CD4-positive, CD25-positive, alpha-beta regulatory T cell (primary cell): ENCODE measurements around the gene USP25. TPM values are rescaled to one million over a fixed set of nuclear protein-coding genes. Genes with fewer than 3 reads are reported as not detected.

Experiments used
- ATAC-seq, 2 donors: fragments of 150-1000 bp; cut with Tn5 transposase; one replicate each; pipeline ENCODE4 v1.10.0; 2021; ENCODE audit warnings: low read depth in 2 of 2, moderate number of reproducible peaks in 2 of 2, moderate library complexity in 1 of 2
- DNase-seq, 3 donors: peaks; one replicate each; pipeline versions ENCODE4 v3.0.0 to v3.0.0-alpha.2; 2012 to 2022; ENCODE audit warnings: mixed read lengths in 1 of 3
- H3K27ac ChIP-seq: one replicate; pipeline ENCODE4 v1.7.0; 2013; ENCODE audit warnings: mild to moderate bottlenecking, low read length; ENCODE audit not compliant: insufficient read depth, poor library complexity, severe bottlenecking
- H3K27me3 ChIP-seq: one replicate; pipeline ENCODE4 v1.7.0; 2013; ENCODE audit warnings: low read length; ENCODE audit not compliant: control insufficient read depth, insufficient read depth
- H3K36me3 ChIP-seq: one replicate; pipeline ENCODE4 v1.7.0; 2013; ENCODE audit warnings: mild to moderate bottlenecking, low read length, moderate library complexity; ENCODE audit not compliant: control insufficient read depth, insufficient read depth
- H3K4me1 ChIP-seq: 2 replicates; pipeline ENCODE4 v1.7.0; 2013; ENCODE audit warnings: mild to moderate bottlenecking, low read length; ENCODE audit not compliant: insufficient read depth, control insufficient read depth, poor library complexity, severe bottlenecking
- H3K4me3 ChIP-seq: one replicate; pipeline ENCODE4 v1.7.0; 2013; ENCODE audit warnings: low read depth, mild to moderate bottlenecking, low read length, moderate library complexity
- H3K9me3 ChIP-seq, 2 experiments: 1 replicate in 1 of 2; 2 replicates in 1 of 2; pipeline ENCODE4 v1.7.0; 2013; ENCODE audit warnings: low read length in 2 of 2, mild to moderate bottlenecking in 1 of 2, moderate library complexity in 1 of 2; ENCODE audit not compliant: control insufficient read depth in 2 of 2
- H3K27ac Mint-ChIP-seq, 3 donors: one replicate each; pipeline ENCODE4 v1.8.0; 2020 to 2022; ENCODE audit warnings: mild to moderate bottlenecking in 3 of 3, mixed read lengths in 3 of 3, moderate library complexity in 2 of 3
- H3K27me3 Mint-ChIP-seq: one replicate; pipeline ENCODE4 v1.8.0; 2022; ENCODE audit warnings: mild to moderate bottlenecking, mixed read lengths
- H3K36me3 Mint-ChIP-seq: one replicate; pipeline ENCODE4 v1.8.0; 2020; ENCODE audit warnings: mixed read lengths
- H3K4me1 Mint-ChIP-seq, 4 donors: one replicate each; pipeline ENCODE4 v1.8.0; 2020 to 2022; ENCODE audit warnings: mixed read lengths in 4 of 4, mild to moderate bottlenecking in 1 of 4
- H3K4me3 Mint-ChIP-seq, 4 donors: one replicate each; pipeline ENCODE4 v1.8.0; 2020 to 2022; ENCODE audit warnings: mild to moderate bottlenecking in 4 of 4, mixed read lengths in 4 of 4, moderate library complexity in 3 of 4
- H3K9me3 Mint-ChIP-seq, 7 donors: one replicate each; pipeline ENCODE4 v1.8.0; 2020 to 2022; ENCODE audit warnings: mixed read lengths in 7 of 7, mild to moderate bottlenecking in 3 of 7, moderate library complexity in 2 of 7
- polyA plus RNA-seq, 4 donors: library from polyadenylated mRNA; unstranded; fragments of 300-500 nt; fragmentation: Illumina TruSeq; gene quantifications; one replicate each; pipeline ENCODE4 v1.2.3, GENCODE V29; 2021
- total RNA-seq: library from RNA; stranded (reverse); gene quantifications from one replicate; pipeline ENCODE4 v1.2.3, GENCODE V29; 2022

USP25 gene
- total and polyA plus RNA-seq, 5 donors from 2014 or later, result 6.6 to 64.6 (median 11.2) TPM

- H3K27ac Mint-ChIP-seq, result peak overlapping the region in 2 of 3 donors; percentile 6 to 7
- H3K27ac ChIP-seq, result no peak overlapping the region
- no peaks in the 10 kb centered on the region for H3K9me3 ChIP-seq
- no peak for ATAC-seq
- no peak overlapping the region for H3K4me3 ChIP-seq
- peaks cover 10% of the 10 kb centered on the region for H3K4me1 ChIP-seq
- H3K36me3 Mint-ChIP-seq, result peaks cover 23% of the 10 kb centered on the region
- DNase-seq, result no peak
- no peaks in the 10 kb centered on the region for H3K9me3 Mint-ChIP-seq
- no peaks in the 10 kb centered on the region for H3K27me3 Mint-ChIP-seq
- peaks cover 35 to 57% (median 48%) of the 10 kb centered on the region in 4 donors for H3K4me1 Mint-ChIP-seq
- peaks cover 18% of the 10 kb centered on the region for H3K36me3 ChIP-seq
- no peak overlapping the region for H3K4me3 Mint-ChIP-seq
- H3K27me3 ChIP-seq, result no peaks in the 10 kb centered on the region
Measured at GRCh38 chr21:15795533-15795932, 65.8 kb downstream of the USP25 start.

DNA sequence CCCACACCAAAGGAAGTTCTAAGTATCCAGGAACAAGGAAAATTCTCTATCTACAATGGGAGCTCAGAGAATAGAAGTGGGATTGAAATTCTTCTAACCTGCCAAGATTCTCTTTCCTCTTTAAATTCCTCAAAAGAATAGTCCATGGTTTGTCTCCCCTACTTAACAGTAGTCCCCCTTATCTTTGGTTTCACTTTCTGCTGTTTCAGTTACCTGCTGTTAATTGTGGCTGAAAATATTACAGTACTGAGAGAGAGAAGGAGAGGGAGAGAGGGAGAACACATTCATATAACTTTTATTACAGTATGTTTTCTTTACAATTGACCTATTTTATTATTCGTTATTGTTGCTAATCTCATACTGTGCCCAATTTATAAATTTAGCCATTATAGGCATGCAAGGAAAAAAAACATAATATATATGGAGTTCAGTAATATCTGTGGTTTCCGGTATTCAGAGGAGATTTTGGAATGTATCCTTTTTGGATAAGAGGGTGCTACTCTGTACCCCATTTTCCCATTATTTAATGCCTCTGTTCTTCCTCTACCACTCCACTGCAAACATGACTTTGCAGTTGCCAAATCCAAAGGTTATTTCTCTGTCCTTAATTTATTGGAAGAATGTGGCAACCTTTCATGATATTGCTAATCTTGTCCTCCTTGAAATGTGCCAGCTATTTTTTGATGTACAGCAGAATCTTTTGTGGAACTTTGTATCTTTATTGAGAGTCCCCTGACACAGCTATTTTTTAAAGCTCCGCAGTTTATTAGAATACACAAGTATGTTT, 68.0 kb downstream of the USP25 start:
- H3K4me3 Mint-ChIP-seq, result no peak overlapping the region
- H3K27ac ChIP-seq, result no peak overlapping the region

GRCh38 chr21:15801352-15801863, 71.6 kb downstream of the USP25 start:
- Mint-ChIP-seq H3K27me3 (no peaks in the 10 kb centered on the region), H3K9me3 (no peaks in the 10 kb centered on the region), H3K36me3 (peaks cover 41% of the 10 kb centered on the region), H3K27ac (peak overlapping the region in 1 of 3 donors; percentile 38), H3K4me3 (no peak overlapping the region), H3K4me1 (peaks cover 37 to 50% (median 40%) of the 10 kb centered on the region in 4 donors)
- no peaks in the 10 kb centered on the region for H3K27me3 ChIP-seq
- H3K27ac ChIP-seq, result no peak overlapping the region
- peaks cover 16% of the 10 kb centered on the region for H3K36me3 ChIP-seq
- no peak overlapping the region for H3K4me3 ChIP-seq
- H3K4me1 ChIP-seq, result peaks cover 6% of the 10 kb centered on the region
- no peak for DNase-seq
- H3K9me3 ChIP-seq, result no peaks in the 10 kb centered on the region
- no peak for ATAC-seq

More for the DNA sequence above, 68.0 kb downstream of the USP25 start:
- H3K4me1 ChIP-seq, result peaks cover 10% of the 10 kb centered on the region
- H3K9me3 ChIP-seq, result no peaks in the 10 kb centered on the region
- DNase-seq (peak in 1 of 3 donors; percentile 24), ATAC-seq (no peak)
- peak overlapping the region in 2 of 3 donors; percentile 42 to 90 for H3K27ac Mint-ChIP-seq
- peak overlapping the region; percentile 12 for H3K4me3 ChIP-seq
- peaks cover 31% of the 10 kb centered on the region for H3K36me3 Mint-ChIP-seq
- peaks cover 52 to 62% (median 57%) of the 10 kb centered on the region in 4 donors for H3K4me1 Mint-ChIP-seq
- no peaks in the 10 kb centered on the region for H3K27me3 Mint-ChIP-seq
- H3K9me3 Mint-ChIP-seq, result no peaks in the 10 kb centered on the region
- peaks cover 18% of the 10 kb centered on the region for H3K36me3 ChIP-seq
- H3K27me3 ChIP-seq, result no peaks in the 10 kb centered on the region

- peaks cover 27% of the 10 kb centered on the region for H3K36me3 ChIP-seq
- H3K27me3 Mint-ChIP-seq, result no peaks in the 10 kb centered on the region
- ATAC-seq (no peak), DNase-seq (no peak)
- H3K4me3 Mint-ChIP-seq, result no peak overlapping the region
- H3K9me3 Mint-ChIP-seq, result no peaks in the 10 kb centered on the region
- peak overlapping the region in 1 of 3 donors; percentile 1 for H3K27ac Mint-ChIP-seq
- no peaks in the 10 kb centered on the region for H3K4me1 ChIP-seq
- H3K4me3 ChIP-seq, result no peak overlapping the region
- H3K36me3 Mint-ChIP-seq, result peaks cover 44% of the 10 kb centered on the region
- H3K4me1 Mint-ChIP-seq, result peaks cover 16 to 35% (median 23%) of the 10 kb centered on the region in 4 donors
- no peak overlapping the region for H3K27ac ChIP-seq
- H3K27me3 ChIP-seq, result no peaks in the 10 kb centered on the region
- H3K9me3 ChIP-seq, result no peaks in the 10 kb centered on the region
Measured at GRCh38 chr21:15804247-15805005, 74.6 kb downstream of the USP25 start.

DNA sequence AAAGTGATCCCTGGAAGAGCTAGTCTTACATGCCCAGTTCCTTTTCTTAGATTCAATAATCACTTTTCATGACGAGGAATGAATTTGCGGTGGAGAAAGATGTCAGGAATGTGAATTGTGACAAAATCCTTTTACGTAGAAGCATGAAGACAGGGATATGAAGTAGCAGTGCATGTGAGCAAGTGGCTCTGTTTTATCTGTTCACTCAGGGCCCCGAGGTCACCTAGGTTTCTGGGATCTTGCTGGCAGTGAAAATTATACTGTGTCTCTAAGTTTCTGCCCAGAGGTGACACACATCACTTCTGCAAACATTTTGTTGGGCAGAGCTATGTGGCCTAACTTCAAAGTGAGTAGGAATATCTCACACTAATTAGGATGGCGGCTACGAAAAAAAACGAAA, 79.3 kb downstream of the USP25 start:
- Mint-ChIP-seq H3K27me3 (no peaks in the 10 kb centered on the region), H3K27ac (peak overlapping the region in 1 of 3 donors; percentile 42), H3K4me1 (peaks cover 6 to 16% (median 11%) of the 10 kb centered on the region in 4 donors), H3K4me3 (no peak overlapping the region), H3K9me3 (peaks cover 0 to 8% (median 2%) of the 10 kb centered on the region in 7 donors), H3K36me3 (peaks cover 67% of the 10 kb centered on the region)
- Histone ChIP-seq H3K4me1 (no peaks in the 10 kb centered on the region), H3K36me3 (peaks cover 41% of the 10 kb centered on the region), H3K27me3 (no peaks in the 10 kb centered on the region), H3K4me3 (no peak overlapping the region), H3K9me3 (no peaks in the 10 kb centered on the region), H3K27ac (no peak overlapping the region)
- DNase-seq (no peak), ATAC-seq (no peak)

GRCh38 chr21:15809818-15810217, 80.0 kb downstream of the USP25 start:
- Mint-ChIP-seq H3K36me3 (peaks cover 69% of the 10 kb centered on the region), H3K4me3 (no peak overlapping the region), H3K27ac (peak overlapping the region in 1 of 3 donors; percentile 61), H3K9me3 (peaks cover 0 to 11% (median 2%) of the 10 kb centered on the region in 7 donors), H3K27me3 (no peaks in the 10 kb centered on the region), H3K4me1 (peaks cover 2 to 12% (median 9%) of the 10 kb centered on the region in 4 donors)
- DNase-seq, result peak in 1 of 3 donors; percentile 10
- no peak overlapping the region for H3K4me3 ChIP-seq
- H3K4me1 ChIP-seq, result no peaks in the 10 kb centered on the region
- H3K36me3 ChIP-seq, result peaks cover 43% of the 10 kb centered on the region
- H3K27me3 ChIP-seq, result no peaks in the 10 kb centered on the region
- H3K27ac ChIP-seq, result no peak overlapping the region
- peaks cover 0 to 3% of the 10 kb centered on the region in 2 experiments for H3K9me3 ChIP-seq
- ATAC-seq, result no peak

- Mint-ChIP-seq H3K4me3 (peak overlapping the region in 1 of 4 donors; percentile 64), H3K9me3 (peaks cover 0 to 14% (median 0%) of the 10 kb centered on the region in 7 donors), H3K27me3 (no peaks in the 10 kb centered on the region), H3K36me3 (peaks cover 75% of the 10 kb centered on the region), H3K27ac (no peak overlapping the region), H3K4me1 (peaks cover 5 to 16% (median 11%) of the 10 kb centered on the region in 4 donors)
- H3K27me3 ChIP-seq, result no peaks in the 10 kb centered on the region
- H3K4me1 ChIP-seq, result no peaks in the 10 kb centered on the region
- DNase-seq, result no peak
- no peak for ATAC-seq
- H3K9me3 ChIP-seq, result peaks cover 3 to 6% of the 10 kb centered on the region in 2 experiments
- no peak overlapping the region for H3K27ac ChIP-seq
- no peak overlapping the region for H3K4me3 ChIP-seq
- peaks cover 52% of the 10 kb centered on the region for H3K36me3 ChIP-seq
Measured at GRCh38 chr21:15815285-15815684, 85.5 kb downstream of the USP25 start.
